MCF 10A (cell line): ENCODE measurements around the gene ACACA. TPM values are rescaled to one million over a fixed set of nuclear protein-coding genes. Genes with fewer than 3 reads are reported as not detected.

Source experiments
- BruUV-seq: library from RNA; stranded (reverse); fragments of 400-500 nt; replicated peaks from 2 replicates; lab custom pipeline; 2021; lab: Mats Ljungman, UMichigan
- CTCF ChIA-PET: fragments of 300-600 bp; sonication (Branson Sonifier 250); formaldehyde crosslinking; extraction: SDS; loops from one replicate; lab custom pipeline; 2021; ENCODE audit warnings: antibody characterized with exemption, inconsistent platforms; lab: Yijun Ruan, JAX
- POLR2A ChIA-PET: fragments of 300-600, 350-650 bp; sonication (Branson Sonifier 250); formaldehyde crosslinking; extraction: SDS; loops from one replicate; lab custom pipeline; 2020; ENCODE audit warnings: antibody characterized with exemption, inconsistent platforms; lab: Yijun Ruan, JAX
- DNase-seq: peaks from one replicate; pipeline ENCODE4 v3.0.0-alpha.2; 2018; ENCODE audit not compliant: unreplicated experiment
- H3K27ac Mint-ChIP-seq: one replicate; pipeline ENCODE4 v1.8.0; 2022; ENCODE audit warnings: mild to moderate bottlenecking, low read depth, mixed read lengths; ENCODE audit not compliant: unreplicated experiment
- H3K27me3 Mint-ChIP-seq: one replicate; pipeline ENCODE4 v1.8.0; 2022; ENCODE audit warnings: mixed read lengths; ENCODE audit not compliant: insufficient read depth, unreplicated experiment
- H3K36me3 Mint-ChIP-seq: one replicate; pipeline ENCODE4 v1.8.0; 2022; ENCODE audit warnings: mild to moderate bottlenecking, moderate library complexity, mixed read lengths; ENCODE audit not compliant: insufficient read depth, unreplicated experiment
- H3K4me1 Mint-ChIP-seq: one replicate; pipeline ENCODE4 v1.8.0; 2022; ENCODE audit warnings: mixed read lengths; ENCODE audit not compliant: insufficient read depth, unreplicated experiment
- H3K4me3 Mint-ChIP-seq: one replicate; pipeline ENCODE4 v1.8.0; 2022; ENCODE audit warnings: mild to moderate bottlenecking, moderate library complexity, mixed read lengths; ENCODE audit not compliant: unreplicated experiment
- H3K9me3 Mint-ChIP-seq: one replicate; pipeline ENCODE4 v1.8.0; 2022; ENCODE audit warnings: mixed read lengths; ENCODE audit not compliant: unreplicated experiment
- CTCF ChIP-seq: fragments of 200-600 bp; IDR thresholded peaks from one replicate; pipeline ENCODE4 v1.8.0; 2022; ENCODE audit warnings: antibody characterized with exemption, mild to moderate bottlenecking; ENCODE audit not compliant: unreplicated experiment
- intact Hi-C: fragments of 100-400 bp; cut with micrococcal nuclease; formaldehyde crosslinking; loops from 2 replicates; pipeline ENCODE4 v1.14.1; 2022
- total RNA-seq: library from RNA; stranded (reverse); gene quantifications from 2 replicates; pipeline ENCODE4 v1.2.3, GENCODE V29; 2022

The ACACA gene
- total RNA-seq, 1 experiment from 2014 or later = 100 TPM

GRCh38 chr17:37360632-37361031, 46.0 kb downstream of the ACACA start:
- H3K9me3 Mint-ChIP-seq = no peaks in the 10 kb centered on the region
- intact Hi-C loops = no loop called here
- no peaks in the 10 kb centered on the region for H3K27me3 Mint-ChIP-seq
- TF ChIP-seq CTCF = no peak
- DNase-seq = peak; percentile 81
- H3K27ac Mint-ChIP-seq = peak overlapping the region; percentile 73
- no TSS peak for BruUV-seq
- H3K4me1 Mint-ChIP-seq = peaks cover 34% of the 10 kb centered on the region
- ChIA-PET CTCF (interaction anchor here (0.7 to 1.8 kb wide), 8 partner anchors 11 to 131 kb away, joined by 3 to 15 read pairs (median 5); no protein-coding TSS in a partner anchor), POLR2A (interaction anchor here (0.8 to 6.0 kb wide), 11 partner anchors 42 to 815 kb away, joined by 3 to 27 read pairs (median 5); partner anchors contain the start of gene MRM1)
- peak overlapping the region; percentile 8 for H3K4me3 Mint-ChIP-seq
- peaks cover 7% of the 10 kb centered on the region for H3K36me3 Mint-ChIP-seq

GRCh38 chr17:37359682-37360188, 46.9 kb downstream of the ACACA start:
- Mint-ChIP-seq H3K27me3 (no peaks in the 10 kb centered on the region), H3K9me3 (no peaks in the 10 kb centered on the region), H3K4me3 (peak overlapping the region; percentile 94), H3K4me1 (peaks cover 31% of the 10 kb centered on the region), H3K27ac (peak overlapping the region; percentile 73), H3K36me3 (peaks cover 7% of the 10 kb centered on the region)
- intact Hi-C loops = loop anchor here (2.0 kb wide), 2 partner anchors 13 to 83 kb away; no protein-coding TSS in a partner anchor
- POLR2A ChIA-PET = interaction anchor here (0.6 to 6.0 kb wide), 9 partner anchors 13 to 814 kb away, joined by 3 to 27 read pairs (median 4); no protein-coding TSS in a partner anchor
- CTCF ChIA-PET = interaction anchor here (0.6 to 1.3 kb wide), 3 partner anchors 13 to 201 kb away, joined by 3 to 5 read pairs (median 4); no protein-coding TSS in a partner anchor
- TSS peak; percentile 50 for BruUV-seq
- no peak for DNase-seq
- TF ChIP-seq CTCF = no peak

- H3K27ac Mint-ChIP-seq = peak overlapping the region; percentile 73
- H3K36me3 Mint-ChIP-seq = peaks cover 7% of the 10 kb centered on the region
- H3K9me3 Mint-ChIP-seq = no peaks in the 10 kb centered on the region
- H3K4me1 Mint-ChIP-seq = peaks cover 31% of the 10 kb centered on the region
- intact Hi-C loops = loop anchor here (2.0 kb wide), 2 partner anchors 14 to 82 kb away; no protein-coding TSS in a partner anchor
- H3K4me3 Mint-ChIP-seq = peak overlapping the region; percentile 94
- CTCF ChIA-PET = interaction anchor here (0.6 to 1.4 kb wide), 3 partner anchors 12 to 202 kb away, joined by 3 to 4 read pairs (median 3); no protein-coding TSS in a partner anchor
- DNase-seq = peak; percentile 96
- POLR2A ChIA-PET = interaction anchor here (0.6 to 6.0 kb wide), 17 partner anchors 9 to 1466 kb away, joined by 3 to 27 read pairs (median 4); partner anchors contain the start of gene CWC25
- TF ChIP-seq CTCF = peak; percentile 23
- BruUV-seq = no TSS peak
- H3K27me3 Mint-ChIP-seq = no peaks in the 10 kb centered on the region
Observed at GRCh38 chr17:37358830-37359681, 47.6 kb downstream of the ACACA start.
